Measurements from ENCODE around the gene CCDC197. TPM values are rescaled to one million over a fixed set of nuclear protein-coding genes. Genes with fewer than 3 reads are reported as not detected.

Gene CCDC197
- total and polyA plus RNA-seq, 2 of the 4 experiments (the other 2 are of a cell fraction) = not detected

GRCh38 chr14:93982230-93983007 is 14.7 kb upstream of the CCDC197 start:
- Histone ChIP-seq H3K9me1 (ENCODE audit: insufficient read depth, low read length) (peaks cover 31% of the 10 kb centered on the region), H3K27ac (ENCODE audit: insufficient read depth, low read length) (no peak overlapping the region), H3K18ac (ENCODE audit: low read depth, low read length) (no peak overlapping the region), H3K23ac (ENCODE audit: low read depth, low read length) (no peak overlapping the region), H3K4me1 (ENCODE audit: control insufficient read depth, insufficient read depth, low read length) (peaks cover 33% of the 10 kb centered on the region), H4K8ac (ENCODE audit: low read depth in 2 of 2, low read length in 2 of 2) (no peak overlapping the region), H2AFZ (replicated peaks; ENCODE audit: low read length, poor library complexity) (peak overlapping the region; percentile 24), H3K4ac (ENCODE audit: low read depth, low read length) (0 out of 2 replicates have a peak overlapping the region, but pooled peaks have one; percentile 9), H3K36me3 (ENCODE audit: control insufficient read depth, insufficient read depth, low read length) (no peaks in the 10 kb centered on the region), H2BK15ac (ENCODE audit: low read depth, low read length) (0 out of 3 replicates have a peak overlapping the region, but pooled peaks have one; percentile 63), H2BK20ac (ENCODE audit: low read depth, low read length) (no peak overlapping the region), H3K56ac (ENCODE audit: extremely low read depth, insufficient read depth, low read length) (no peak overlapping the region), H3K79me1 (ENCODE audit: low read depth in 1 of 2, low read length in 2 of 2) (no peaks in the 10 kb centered on the region), H3K27me3 (ENCODE audit: control insufficient read depth, insufficient read depth, low read length) (no peaks in the 10 kb centered on the region), H2AK9ac (replicated peaks; ENCODE audit: low read depth, low read length, poor library complexity) (peak overlapping the region; percentile 32), H3K14ac (replicated peaks; ENCODE audit: low read depth, low read length) (no peak overlapping the region; the same call in 1 of the 2 replicates), H4K5ac (ENCODE audit: low read depth, low read length) (no peak overlapping the region), H2BK5ac (ENCODE audit: low read depth, low read length, poor library complexity, severe bottlenecking) (peak overlapping the region; percentile 12), H3K4me2 (ENCODE audit: low read depth, low read length) (no peak overlapping the region), H4K91ac (ENCODE audit: insufficient read depth, low read depth, low read length) (peak overlapping the region; percentile 20; the same call in 1 of the 2 replicates), H3K9ac (ENCODE audit: low read depth, low read length) (no peak overlapping the region), H3K9me3 (ENCODE audit: control insufficient read depth, insufficient read depth, low read length) (peaks cover 2% of the 10 kb centered on the region; the same call in 1 of the 2 replicates), H2AK5ac (ENCODE audit: low read depth, low read length) (peak overlapping the region; percentile 40; the same call in 1 of the 2 replicates), H4K20me1 (ENCODE audit: insufficient read depth, low read length) (no peaks in the 10 kb centered on the region), H3K4me3 (ENCODE audit: insufficient read depth, low read depth, low read length) (no peak overlapping the region), H2BK120ac (ENCODE audit: low read depth, low read length) (peak overlapping the region; percentile 34; the same call in 1 of the 2 replicates)
- no TSS peak for BruUV-seq (replicated peaks)
- DNase-seq = no peak
- in situ Hi-C loops (cut with MboI; ENCODE audit: low sequenced_read_pairs) = no loop called here
- ATAC-seq (ENCODE audit: low read depth) = no peak
- intact Hi-C loops (cut with micrococcal nuclease) = no loop called here
- 100% methylated on average over 5 of the region's 10 CpGs; no CpG with 5 or more reads in 1 of the 2 experiments for WGBS, 2 experiments (ENCODE audit: extremely low coverage in 2 of 2, insufficient read length in 1 of 2)
- TF ChIP-seq MAFK (IDR thresholded peaks at IDR 0.05; ENCODE audit: low read depth, low read length) = no peak
- TF ChIP-seq RFX5 (IDR thresholded peaks at IDR 0.05; ENCODE audit: low read depth, low read length) = no peak
- no peak for TF ChIP-seq MAZ (IDR thresholded peaks at IDR 0.05; ENCODE audit: borderline replicate concordance, low read depth, low read length)
- TF ChIP-seq FOS (IDR thresholded peaks at IDR 0.05; ENCODE audit: low read depth, low read length) = no peak
- ChIA-PET CTCF (interaction anchor here (0.5 kb wide), 1 partner anchor 8 kb away, joined by 4 read pairs; no protein-coding TSS in a partner anchor), POLR2A (ENCODE audit: unreplicated experiment) (no interaction called here)
- dilution Hi-C loops (cut with HindIII; ENCODE audit: low sequenced_read_pairs, unreplicated experiment) = no loop called here

All from IMR-90 (cell line).